DND-41 (cell line): ENCODE measurements around the gene APBB2.

ENCODE experiments used
- CTCF ChIP-seq: IDR thresholded peaks from 2 replicates; pipeline ENCODE4 v1.5.1; 2012; ENCODE audit warnings: borderline replicate concordance, low read length, moderate library complexity, mild to moderate bottlenecking; ENCODE audit not compliant: poor library complexity, severe bottlenecking; ENCODE audit errors: extremely low read depth
- EZH2 ChIP-seq: IDR thresholded peaks from 3 replicates; pipeline ENCODE4 v1.6.1; 2012; ENCODE audit warnings: borderline replicate concordance, low read depth, mild to moderate bottlenecking, moderate library complexity, low read length, inconsistent platforms; ENCODE audit not compliant: severe bottlenecking

GRCh38 chr4:40838742-40839141, 375.6 kb downstream of the APBB2 start:
- TF ChIP-seq EZH2 (no peak), CTCF (no peak)
